GM12875 (cell line): ENCODE data around the gene ITPR1.

Source experiments
- H3K4me3 ChIP-seq: one replicate; pipeline ENCODE4 v1.5.1; 2011; ENCODE audit warnings: low read depth, low read length, control low read depth
- CTCF ChIP-seq: IDR thresholded peaks from 2 replicates; pipeline ENCODE4 v1.5.1; 2011; ENCODE audit warnings: low read depth, mild to moderate bottlenecking, control low read depth, inconsistent platforms, low read length, moderate library complexity, borderline replicate concordance; ENCODE audit not compliant: insufficient read depth

The ITPR1 gene

GRCh38 chr3:4826237-4827100 is 333.3 kb downstream of the ITPR1 start:
- H3K4me3 ChIP-seq = no peak overlapping the region
- TF ChIP-seq CTCF = no peak

GRCh38 chr3:4827767-4828166 is 334.6 kb downstream of the ITPR1 start:
- H3K4me3 ChIP-seq = no peak overlapping the region
- no peak for TF ChIP-seq CTCF

GRCh38 chr3:4828279-4829030 is 335.3 kb downstream of the ITPR1 start:
- no peak overlapping the region for H3K4me3 ChIP-seq
- TF ChIP-seq CTCF = no peak

GRCh38 chr3:4829031-4829394 is 335.9 kb downstream of the ITPR1 start:
- no peak for TF ChIP-seq CTCF
- H3K4me3 ChIP-seq = no peak overlapping the region

- TF ChIP-seq CTCF = no peak
- peak overlapping the region; percentile 46 for H3K4me3 ChIP-seq
These were observed 337.4 kb downstream of the ITPR1 start for GRCh38 chr3:4830586-4830914.

- TF ChIP-seq CTCF = no peak
- no peak overlapping the region for H3K4me3 ChIP-seq
These were observed 338.4 kb downstream of the ITPR1 start for GRCh38 chr3:4831580-4831950.

- no peak for TF ChIP-seq CTCF
- H3K4me3 ChIP-seq = no peak overlapping the region
These were observed 340.3 kb downstream of the ITPR1 start for GRCh38 chr3:4833471-4833870.
